ENCODE results near the gene TXK.
A peak's percentile ranks its signal among the peaks of the same experiment; 100 is the strongest.
"Not testable (repeated sequence)": the region's sequence is repeated elsewhere in the genome, so short reads cannot be mapped to it uniquely, and the experiment has no call there.

Gene TXK

GRCh38 chr4:48134081-48134480 is at the start of gene TXK:
TXK (minus strand) TSS chr4:48134250; CDS start chr4:48134170, 80 bp downstream.
- no peak for DNase-seq (ENCODE audit: low read depth)

- no peak for DNase-seq (ENCODE audit: low read depth)
Measured at GRCh38 chr4:48180234-48180633, 46.2 kb upstream of the TXK start.

GRCh38 chr4:48178931-48179330 is 44.9 kb upstream of the TXK start:
- no peak for DNase-seq (ENCODE audit: low read depth)

DNA sequence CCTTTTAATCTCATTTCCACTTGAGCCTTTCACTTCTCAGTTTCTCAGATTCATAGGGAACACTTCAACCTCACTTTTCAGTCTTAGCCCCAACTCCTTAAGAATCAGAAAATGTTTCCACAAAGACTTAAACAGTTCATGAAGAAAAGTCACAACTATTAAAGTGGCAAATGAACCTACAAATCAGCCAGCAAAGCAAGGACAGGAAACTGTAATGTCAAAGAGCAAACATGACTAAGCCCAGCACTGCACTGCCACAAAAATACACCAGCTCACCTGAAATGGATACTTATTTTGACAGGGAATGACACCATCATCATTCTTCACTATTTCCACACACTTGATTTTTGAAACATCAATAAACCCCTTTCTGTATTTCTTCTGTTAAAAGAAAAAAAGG is 41.8 kb upstream of the TXK start:
- no peak for DNase-seq (ENCODE audit: low read depth)

DNA sequence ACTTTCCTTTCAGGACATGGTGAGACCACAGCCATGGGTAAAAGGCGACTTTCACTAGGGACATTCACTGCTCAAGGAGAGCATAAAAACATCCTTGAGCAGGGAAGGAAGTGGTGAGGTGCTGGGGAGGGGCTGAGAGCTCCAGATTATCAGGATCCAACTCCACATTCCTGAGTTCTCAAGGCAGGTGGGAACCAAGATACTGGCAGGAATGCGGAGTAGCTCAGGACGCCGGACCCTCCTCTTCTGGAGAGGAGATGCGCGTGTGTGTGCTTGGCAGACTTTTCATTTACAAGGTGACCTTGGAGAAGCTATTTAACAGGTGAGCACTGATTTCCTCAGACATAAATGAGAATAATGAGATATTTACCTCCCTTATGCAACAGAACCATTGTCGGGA is 41.3 kb upstream of the TXK start:
- no peak for DNase-seq (ENCODE audit: low read depth)

GRCh38 chr4:48173056-48173991 is 39.3 kb upstream of the TXK start:
- no peak for DNase-seq (ENCODE audit: low read depth)

DNA sequence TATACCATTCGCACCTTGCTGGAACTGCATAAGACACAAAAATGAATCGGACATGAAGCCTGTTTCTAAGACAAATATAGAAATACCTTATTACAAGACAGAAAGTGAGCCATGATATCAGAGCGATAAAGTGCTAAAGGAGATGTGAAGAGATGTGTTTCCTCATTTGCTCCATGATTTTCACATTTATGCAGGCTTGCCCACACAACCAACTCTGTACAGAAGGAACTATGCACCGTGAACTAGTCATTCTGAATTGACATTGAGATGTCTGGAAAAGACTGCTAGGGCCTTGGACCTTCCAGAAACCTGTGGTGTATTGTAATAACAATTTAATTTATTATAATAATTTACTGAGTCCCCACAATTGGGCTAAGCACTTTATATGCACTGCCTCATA is 38.6 kb upstream of the TXK start:
- no peak for DNase-seq (ENCODE audit: low read depth)

GRCh38 chr4:48169636-48170035 is 35.6 kb upstream of the TXK start:
- no peak for DNase-seq (ENCODE audit: low read depth)

- no peak for DNase-seq (ENCODE audit: low read depth)
Measured at GRCh38 chr4:48167538-48168263, 33.7 kb upstream of the TXK start.

DNA sequence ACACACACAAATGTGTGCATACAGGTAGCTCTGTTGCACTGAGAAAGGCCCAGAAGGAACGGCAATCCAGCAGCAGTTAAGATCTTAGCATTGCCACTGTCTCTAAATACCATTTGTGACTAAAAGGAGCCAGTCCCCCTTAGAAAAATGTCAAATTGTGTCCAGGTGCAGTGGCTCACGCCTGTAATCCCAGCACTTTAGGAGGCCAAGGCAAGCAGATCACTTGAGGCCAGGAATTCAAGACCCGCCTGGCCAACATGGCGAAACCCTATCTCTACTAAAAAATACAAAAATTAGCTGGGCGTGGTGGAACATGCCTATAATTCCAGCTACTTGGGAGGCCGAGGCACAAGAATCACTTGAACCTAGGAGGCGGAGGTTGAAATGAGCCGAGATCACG is 30.5 kb upstream of the TXK start:
- DNase-seq (ENCODE audit: low read depth), result not testable (repeated sequence)

GRCh38 chr4:48163746-48164145 is 29.7 kb upstream of the TXK start:
- DNase-seq (ENCODE audit: low read depth), result no peak

DNA sequence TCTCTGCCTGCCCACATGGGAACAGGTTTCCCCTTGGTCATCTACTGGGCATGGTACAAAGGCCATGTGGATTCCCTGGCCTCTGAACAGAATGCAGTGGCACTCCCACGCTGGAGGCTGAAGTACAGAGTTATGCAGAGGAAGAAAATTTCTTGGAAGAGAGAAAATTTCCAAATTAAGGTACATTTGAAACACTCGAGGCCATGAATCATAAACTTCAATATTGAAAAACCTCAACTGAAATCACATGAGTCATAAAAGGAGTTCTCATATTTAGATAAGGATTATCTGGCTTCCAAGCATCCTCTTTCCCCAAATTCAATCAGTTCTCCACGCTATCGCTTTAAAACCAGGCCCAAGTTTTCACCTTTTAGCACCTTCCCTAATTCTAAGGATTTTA is 28.1 kb upstream of the TXK start:
- DNase-seq (ENCODE audit: low read depth), result no peak

GRCh38 chr4:48157271-48157670 is 23.2 kb upstream of the TXK start:
- DNase-seq (ENCODE audit: low read depth), result no peak

DNA sequence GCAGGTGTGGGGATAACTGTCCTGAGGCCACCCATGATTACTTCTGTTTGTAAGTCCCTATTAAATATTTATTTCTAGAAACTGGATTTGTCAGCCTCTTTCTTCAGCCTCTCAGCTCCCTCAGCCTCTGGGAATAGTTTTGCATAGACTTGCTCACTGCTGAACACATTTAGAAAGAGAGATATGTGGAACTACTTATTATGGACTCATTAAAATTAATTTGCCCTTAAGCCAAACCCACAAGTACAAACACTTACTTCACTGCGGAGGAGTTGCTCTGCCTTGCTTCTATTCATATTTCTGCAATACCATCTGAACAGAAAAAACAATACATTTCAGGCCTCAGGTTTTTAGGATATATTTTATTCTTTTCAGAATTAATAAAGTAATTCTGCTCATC is 22.4 kb upstream of the TXK start:
- no peak for DNase-seq (ENCODE audit: low read depth)

DNA sequence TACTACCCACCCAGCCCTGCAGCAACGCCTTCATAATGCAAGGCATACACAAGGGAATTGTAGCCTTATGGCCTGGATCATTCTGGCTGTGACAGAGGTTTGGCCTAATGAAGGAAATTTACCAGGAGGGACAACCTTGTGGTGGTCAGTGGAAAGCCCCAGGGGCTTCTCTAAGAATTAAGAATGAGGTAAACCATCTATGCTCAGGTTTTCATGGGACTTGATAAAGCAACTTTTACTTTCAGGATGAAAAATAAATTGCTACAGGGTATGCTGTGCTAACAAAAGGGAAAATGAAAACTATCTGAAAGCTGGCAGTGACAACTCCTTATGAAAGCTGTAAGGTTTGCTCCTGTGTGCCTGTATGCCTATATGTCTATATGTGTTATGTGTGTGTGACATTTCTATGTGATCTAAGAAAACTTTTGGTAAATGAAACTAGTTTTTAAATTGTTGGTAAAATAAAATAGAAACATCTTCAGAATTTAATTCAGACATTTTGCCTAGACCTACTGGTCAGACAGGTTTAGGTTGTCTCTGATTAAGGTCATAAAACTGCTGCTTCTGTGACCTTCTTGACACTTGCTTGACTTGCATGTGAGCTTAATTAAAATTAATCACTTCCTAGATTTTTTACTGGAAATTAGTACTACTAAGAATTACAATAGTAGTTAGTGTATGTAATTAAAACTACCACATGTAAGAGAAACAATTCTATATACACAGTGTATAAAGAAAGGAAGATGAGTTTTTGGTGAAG is 19.9 kb upstream of the TXK start:
- no peak for DNase-seq (ENCODE audit: low read depth)

- DNase-seq (ENCODE audit: low read depth), result no peak
Measured at GRCh38 chr4:48152259-48152658, 18.2 kb upstream of the TXK start.

GRCh38 chr4:48149827-48150370 is 15.8 kb upstream of the TXK start:
- no peak for DNase-seq (ENCODE audit: low read depth)

DNA sequence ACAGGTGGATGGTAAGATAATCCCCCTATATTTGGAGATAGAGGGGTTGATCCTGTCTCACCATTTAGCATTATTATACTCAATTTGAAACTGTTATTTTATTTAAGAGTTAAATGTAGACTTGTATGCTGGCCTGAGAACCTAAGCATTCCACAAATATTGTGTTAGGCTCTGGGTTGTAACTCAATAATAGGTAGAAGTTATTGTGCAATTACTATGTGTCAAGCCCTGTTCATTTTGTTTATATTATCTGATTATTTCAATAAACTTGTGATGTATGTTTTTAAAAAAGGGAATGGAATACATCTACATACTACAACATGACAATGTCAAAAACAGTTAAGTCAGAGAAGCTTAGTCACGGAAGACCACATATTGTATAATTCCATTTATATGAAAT is 13.6 kb upstream of the TXK start:
- no peak for DNase-seq (ENCODE audit: low read depth)

DNA sequence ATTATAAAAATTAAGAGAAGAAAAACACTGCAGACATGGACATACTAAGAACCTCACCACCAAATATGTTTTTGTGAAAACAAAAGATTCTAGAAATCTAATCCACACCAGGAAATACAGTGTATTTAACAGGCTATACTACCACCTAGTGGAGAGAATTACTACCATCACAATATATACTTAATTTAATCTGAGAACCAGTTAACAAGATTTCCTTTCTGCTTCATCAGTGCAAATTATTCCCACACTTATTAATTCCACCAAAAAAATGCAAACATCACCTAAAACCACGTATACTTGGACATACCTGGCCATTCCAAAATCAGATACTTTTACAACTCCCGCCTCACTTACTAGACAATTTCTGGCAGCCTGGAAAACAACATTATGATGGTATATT is 7.0 kb upstream of the TXK start:
- peak; percentile 9 for DNase-seq (ENCODE audit: low read depth)

DNA sequence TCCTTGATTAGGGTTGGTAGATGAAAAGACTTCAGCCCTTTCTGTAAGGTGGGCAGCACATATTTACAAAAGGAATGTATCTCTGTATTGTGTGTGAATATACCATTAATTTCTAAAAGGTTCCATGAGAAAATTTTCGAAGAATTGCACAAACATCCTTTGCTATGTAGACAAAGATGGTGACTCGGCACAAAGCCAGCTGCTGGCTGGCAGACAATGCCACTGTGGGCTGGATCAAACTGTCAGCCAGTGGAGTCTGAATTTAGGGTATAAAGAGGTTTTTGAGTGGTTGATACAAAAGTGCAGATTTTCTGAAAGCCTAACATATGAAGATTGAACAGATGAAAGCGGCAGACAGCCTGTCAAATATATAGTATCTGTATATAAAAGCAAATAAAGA is 5.6 kb upstream of the TXK start:
- no peak for DNase-seq (ENCODE audit: low read depth)

GRCh38 chr4:48138936-48139335 is 4.9 kb upstream of the TXK start:
- DNase-seq (ENCODE audit: low read depth), result no peak

DNA sequence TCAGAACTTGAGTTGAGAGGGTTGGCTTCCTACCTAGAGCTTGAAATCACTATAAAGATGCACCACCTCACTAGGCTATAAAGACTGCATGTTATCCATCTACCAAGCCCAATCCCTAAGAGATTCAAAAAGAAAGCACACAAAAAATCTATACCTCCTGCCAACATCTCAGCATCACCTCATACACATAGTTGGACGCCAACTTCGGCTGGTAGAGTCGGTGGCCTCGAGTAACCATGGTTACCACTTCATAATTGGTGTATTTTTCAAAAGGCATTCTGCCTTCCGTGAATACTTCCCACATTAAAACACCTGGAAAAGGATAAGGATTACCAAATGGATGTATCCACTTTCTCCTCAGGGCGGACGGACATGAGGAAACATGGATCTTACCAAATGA is 4.5 kb upstream of the TXK start:
- DNase-seq (ENCODE audit: low read depth), result no peak

Measured in non-pigmented ciliary epithelial cell (primary cell).